Endothelial cell of umbilical vein (primary cell): ENCODE results near the gene CASK. TPM values are rescaled to one million over a fixed set of nuclear protein-coding genes. Genes with fewer than 3 reads are reported as not detected.

Experiments
- BruUV-seq: library from RNA; stranded (reverse); fragments of 400-500 nt; replicated peaks from 2 replicates; lab custom pipeline; 2021; lab: Mats Ljungman, UMichigan
- CTCF ChIA-PET: fragments of 300-600, 350-600 bp; sonication (Branson Sonifier 250); formaldehyde crosslinking; loops from one replicate; lab custom pipeline; 2021; ENCODE audit warnings: antibody characterized with exemption, inconsistent platforms; lab: Charles Lee
- POLR2A ChIA-PET: fragments of 300-600, 350-600 bp; sonication (Branson Sonifier 250); formaldehyde crosslinking; loops from one replicate; lab custom pipeline; 2021; ENCODE audit warnings: antibody characterized with exemption, inconsistent platforms; lab: Charles Lee
- DNase-seq: peaks from one replicate; pipeline ENCODE4 v3.0.0-alpha.2; 2011; ENCODE audit warnings: low read depth, low spot score
- FAIRE-seq: peaks from 2 replicates; lab custom pipeline; 2011; peaks lifted over from hg19 to GRCh38; lab: Jason Lieb, UNC
- H2AFZ ChIP-seq: 2 replicates; pipeline ENCODE4 v1.6.0; 2012; ENCODE audit warnings: low read depth, low read length, control low read depth, inconsistent platforms
- H3K27ac ChIP-seq: 2 replicates; pipeline ENCODE4 v1.5.1; 2011; ENCODE audit warnings: low read depth, mild to moderate bottlenecking, control low read depth, low read length, moderate library complexity; ENCODE audit not compliant: insufficient read depth
- H3K27me3 ChIP-seq, 2 experiments: 2 replicates each; pipeline versions ENCODE4 v1.6.0 to v1.6.1; 2011; ENCODE audit warnings: low read length in 2 of 2, mixed read lengths in 1 of 2; ENCODE audit not compliant: control insufficient read depth in 2 of 2, insufficient read depth in 2 of 2
- H3K36me3 ChIP-seq, 2 experiments: 2 replicates in 1 of 2; 3 replicates in 1 of 2; pipeline ENCODE4 v1.5.1; 2011; ENCODE audit warnings: low read length in 2 of 2, mild to moderate bottlenecking in 1 of 2, moderate library complexity in 1 of 2; ENCODE audit not compliant: control insufficient read depth in 2 of 2, insufficient read depth in 2 of 2; ENCODE audit errors: extremely low read depth in 1 of 2
- H3K4me1 ChIP-seq: 3 replicates; pipeline ENCODE4 v1.5.1; 2011; ENCODE audit warnings: mild to moderate bottlenecking, low read length; ENCODE audit not compliant: control insufficient read depth, insufficient read depth; ENCODE audit errors: extremely low read depth
- H3K4me2 ChIP-seq: 2 replicates; pipeline ENCODE4 v1.6.1; 2011; ENCODE audit warnings: low read length, control low read depth, mixed read lengths; ENCODE audit not compliant: insufficient read depth
- H3K4me3 ChIP-seq, 3 experiments: fragments of 200-600 bp in 1 of 3; sonication (generic), shearing (Covaris generic) in 1 of 3; replicated peaks in 1 of 3; 2 replicates each; pipeline ENCODE4 v1.5.1; 2011 to 2016; ENCODE audit warnings: control low read depth in 3 of 3, low read length in 3 of 3, mild to moderate bottlenecking in 2 of 3, inconsistent platforms in 1 of 3, low read depth in 1 of 3, moderate library complexity in 1 of 3; ENCODE audit not compliant: insufficient read depth in 1 of 3
- H3K79me2 ChIP-seq: 2 replicates; pipeline ENCODE4 v1.6.0; 2012; ENCODE audit warnings: low read length, inconsistent platforms; ENCODE audit not compliant: control insufficient read depth, insufficient read depth
- H3K9ac ChIP-seq: replicated peaks from 2 replicates; pipeline ENCODE3; 2011; ENCODE audit warnings: low read length, control low read depth; ENCODE audit not compliant: insufficient read depth; ENCODE audit errors: extremely low read depth
- H3K9me1 ChIP-seq: replicated peaks from 3 replicates; pipeline ENCODE4 v1.6.0; 2011; ENCODE audit warnings: mild to moderate bottlenecking, low read length; ENCODE audit not compliant: control insufficient read depth, insufficient read depth; ENCODE audit errors: extremely low read depth
- H3K9me3 ChIP-seq: replicated peaks from 2 replicates; pipeline ENCODE4 v1.5.1; 2012; ENCODE audit warnings: low read length, inconsistent platforms; ENCODE audit not compliant: control insufficient read depth, insufficient read depth
- H4K20me1 ChIP-seq: replicated peaks from 2 replicates; pipeline ENCODE3; 2011; ENCODE audit warnings: mild to moderate bottlenecking, low read length; ENCODE audit not compliant: control insufficient read depth, insufficient read depth; ENCODE audit errors: extremely low read depth
- CTCF ChIP-seq, 2 donors: IDR thresholded peaks; 1 replicate in 1 of 2; 2 replicates in 1 of 2; pipeline ENCODE4 v1.5.1; 2011; ENCODE audit warnings: low read length in 2 of 2, mild to moderate bottlenecking in 2 of 2, moderate library complexity in 2 of 2, control low read depth in 1 of 2, inconsistent platforms in 1 of 2, low read depth in 1 of 2; ENCODE audit not compliant: insufficient read depth in 1 of 2; ENCODE audit errors: extremely low read depth in 1 of 2
- EZH2 ChIP-seq: IDR thresholded peaks from 2 replicates; pipeline ENCODE4 v1.6.1; 2012; ENCODE audit warnings: borderline replicate concordance, low read depth, mild to moderate bottlenecking, moderate library complexity, low read length, inconsistent platforms; ENCODE audit not compliant: severe bottlenecking
- FOS ChIP-seq: IDR thresholded peaks from 2 replicates; pipeline ENCODE4 v1.6.1; 2011; ENCODE audit warnings: mild to moderate bottlenecking, low read length, moderate library complexity, borderline replicate concordance; ENCODE audit not compliant: insufficient read depth
- GATA2 ChIP-seq: IDR thresholded peaks from 2 replicates; pipeline ENCODE4 v1.7.0; 2011; ENCODE audit warnings: low read depth, mild to moderate bottlenecking, moderate library complexity, mixed read lengths, low read length; ENCODE audit not compliant: insufficient read length, insufficient read depth
- JUN ChIP-seq: IDR thresholded peaks from 2 replicates; pipeline ENCODE4 v1.6.1; 2011; ENCODE audit warnings: borderline replicate concordance, low read depth; ENCODE audit not compliant: insufficient read length, insufficient read depth
- MAX ChIP-seq: IDR thresholded peaks from 2 replicates; pipeline ENCODE4 v1.6.1; 2011; ENCODE audit not compliant: insufficient read depth, insufficient read length
- MYC ChIP-seq: IDR thresholded peaks from one replicate; pipeline ENCODE4 v1.6.1; 2011; ENCODE audit warnings: mild to moderate bottlenecking, low read depth, low read length
- POLR2A ChIP-seq: IDR thresholded peaks from 2 replicates; pipeline ENCODE4 v1.6.1; 2012; ENCODE audit warnings: low read depth, mild to moderate bottlenecking, control low read depth, low read length
- POLR2AphosphoS5 ChIP-seq: IDR thresholded peaks from 2 replicates; pipeline ENCODE4 v1.6.1; 2012; ENCODE audit warnings: low read depth, mild to moderate bottlenecking, control low read depth, low read length, moderate library complexity; ENCODE audit not compliant: insufficient read depth
- dilution Hi-C: fragments of 300-500 bp; cut with MboI; formaldehyde crosslinking; loops from one replicate; pipeline ENCODE4 v1.15.0; 2019; ENCODE audit warnings: low sequenced_read_pairs; ENCODE audit not compliant: extremely low pct_ligation_motif_present
- intact Hi-C: fragments of 100-400 bp; cut with micrococcal nuclease; formaldehyde crosslinking; loops from one replicate; pipeline ENCODE4 v1.10.0; 2022
- polyA plus RNA-seq, 4 experiments: library from polyadenylated mRNA; depleted of rRNA in 3 of 4; stranded (reverse) in 3 of 4; unstranded in 1 of 4; fragments of >200 nt; gene quantifications; 2 replicates each; pipeline versions ENCODE4 v1.2.1 to v1.2.3, GENCODE V29; 2011 to 2012; ENCODE audit warnings: missing spikeins in 1 of 4
- total RNA-seq: library from RNA; stranded (reverse); gene quantifications from 2 replicates; pipeline ENCODE4 v1.2.3, GENCODE V29; 2021

Gene CASK
- total and polyA plus RNA-seq, 2 donors (not counting 3 experiments of a cell fraction or from before 2014, with no cell fraction given): 6.4 to 30.4 TPM

GRCh38 chrX:41667631-41668030 is 255.7 kb downstream of the CASK start:
- DNase-seq: no peak
- no peaks in the 10 kb centered on the region for H3K79me2 ChIP-seq
- H3K27ac ChIP-seq: no peak overlapping the region
- no peaks in the 10 kb centered on the region for H3K27me3 ChIP-seq
- FAIRE-seq: no peak
- H3K9me1 ChIP-seq: no peaks in the 10 kb centered on the region
- no TSS peak for BruUV-seq
- TF ChIP-seq POLR2AphosphoS5: no peak
- no peak for TF ChIP-seq JUN
- no peak for TF ChIP-seq FOS
- TF ChIP-seq CTCF (IDR thresholded peaks at IDR 0.05; ENCODE audit: extremely low read depth in 1 of 2, insufficient read depth in 1 of 2, low read depth in 1 of 2, low read length in 2 of 2): no peak
- no peak for TF ChIP-seq POLR2A
- no peak for TF ChIP-seq MYC
- no peak for TF ChIP-seq EZH2
- TF ChIP-seq GATA2: no peak
- TF ChIP-seq MAX: no peak
- no peak overlapping the region for H2AFZ ChIP-seq
- no peaks in the 10 kb centered on the region for H3K9me3 ChIP-seq
- ChIA-PET CTCF (no interaction called here), POLR2A (no interaction called here)
- no peaks in the 10 kb centered on the region for H4K20me1 ChIP-seq
- no peak overlapping the region for H3K4me2 ChIP-seq
- H3K4me1 ChIP-seq: no peaks in the 10 kb centered on the region
- H3K36me3 ChIP-seq: no peaks in the 10 kb centered on the region
- no peak overlapping the region for H3K4me3 ChIP-seq
- dilution Hi-C loops: no loop called here
- intact Hi-C loops: no loop called here
- H3K9ac ChIP-seq: no peak overlapping the region
